Vagina (tissue), 2 donors: ENCODE data around the gene PRODH2.

ENCODE experiments used
- CTCF ChIP-seq, 3 experiments: fragments of 450-650 bp in 2 of 3; fragments of 200-600 bp in 1 of 3; sonication (generic) in 1 of 3; IDR thresholded peaks; one replicate each; pipeline ENCODE4 v1.5.1; 2017 to 2019; ENCODE audit warnings: antibody characterized with exemption in 3 of 3, mild to moderate bottlenecking in 2 of 3, moderate library complexity in 2 of 3
- POLR2A ChIP-seq, 2 donors: fragments of 450-650 bp; IDR thresholded peaks; one replicate each; pipeline ENCODE4 v1.6.1; 2017; ENCODE audit warnings: antibody characterized with exemption in 2 of 2, mild to moderate bottlenecking in 2 of 2, moderate library complexity in 2 of 2

- TF ChIP-seq POLR2A (IDR thresholded peaks at IDR 0.05) (no peak), CTCF (IDR thresholded peaks at IDR 0.05) (no peak)
Measured at GRCh38 chr19:35766571-35767104, 46.0 kb downstream of the PRODH2 start.
